Right hindlimb (tissue), 1 donor: ENCODE data around the gene CDC42BPG.
"Not testable (repeated sequence)": the region's sequence is repeated elsewhere in the genome, so short reads cannot be mapped to it uniquely, and the experiment has no call there.

ENCODE experiments used
- DNase-seq: peaks from one replicate; pipeline ENCODE4 v3.0.0-alpha.2; 2018

CDC42BPG gene

DNA sequence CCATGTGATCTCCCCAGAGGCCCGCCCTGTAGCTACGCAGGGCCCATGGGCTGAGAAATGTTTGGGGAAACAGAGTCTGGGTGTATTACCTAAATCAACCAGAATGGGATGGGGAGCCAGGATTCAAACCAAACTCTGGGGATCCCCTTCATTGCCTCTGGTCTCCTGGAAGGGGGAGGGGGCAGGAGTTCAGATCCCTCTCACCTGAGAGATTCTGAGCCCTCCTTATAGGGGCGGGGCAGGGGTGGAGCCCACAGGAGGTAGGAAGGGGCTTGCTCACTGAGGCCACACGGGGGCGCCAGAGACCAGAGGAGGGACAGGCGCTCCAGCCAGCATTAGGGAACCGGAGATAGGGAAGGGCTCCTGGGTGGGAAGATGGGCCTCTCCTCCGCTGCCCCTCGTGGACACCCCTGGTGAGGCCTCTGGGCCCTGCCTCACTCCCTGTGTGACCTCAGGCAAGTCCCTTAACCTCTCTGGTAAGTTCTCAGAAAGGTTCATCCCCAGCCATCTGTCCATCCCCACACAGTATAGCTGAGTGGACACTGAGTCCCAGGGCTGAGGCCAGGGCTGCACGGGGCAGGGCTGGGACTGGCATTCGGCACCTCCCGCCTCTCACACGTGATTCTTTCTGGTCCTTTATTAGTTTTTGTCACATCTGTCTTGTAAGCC, 2.7 kb upstream of the CDC42BPG start:
- peak; percentile 94 for DNase-seq

DNA sequence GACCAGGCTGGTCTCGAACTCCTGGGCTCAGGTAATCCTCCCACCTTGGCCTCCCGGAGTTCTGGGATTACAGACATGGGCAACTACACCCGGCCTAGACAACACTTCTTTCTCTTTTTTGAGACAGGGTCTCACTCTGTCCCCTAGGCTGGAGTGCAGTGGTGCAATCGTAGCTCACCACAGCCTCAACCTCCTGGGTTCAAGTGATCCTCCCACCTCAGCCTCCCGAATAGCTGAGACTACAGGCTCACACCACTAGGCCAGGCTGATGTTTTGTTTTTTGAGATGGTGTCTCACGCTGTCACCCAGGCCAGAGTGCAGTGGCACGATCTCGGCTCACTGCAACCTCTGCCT, 1.3 kb upstream of the CDC42BPG start:
- DNase-seq, result not testable (repeated sequence)

DNA sequence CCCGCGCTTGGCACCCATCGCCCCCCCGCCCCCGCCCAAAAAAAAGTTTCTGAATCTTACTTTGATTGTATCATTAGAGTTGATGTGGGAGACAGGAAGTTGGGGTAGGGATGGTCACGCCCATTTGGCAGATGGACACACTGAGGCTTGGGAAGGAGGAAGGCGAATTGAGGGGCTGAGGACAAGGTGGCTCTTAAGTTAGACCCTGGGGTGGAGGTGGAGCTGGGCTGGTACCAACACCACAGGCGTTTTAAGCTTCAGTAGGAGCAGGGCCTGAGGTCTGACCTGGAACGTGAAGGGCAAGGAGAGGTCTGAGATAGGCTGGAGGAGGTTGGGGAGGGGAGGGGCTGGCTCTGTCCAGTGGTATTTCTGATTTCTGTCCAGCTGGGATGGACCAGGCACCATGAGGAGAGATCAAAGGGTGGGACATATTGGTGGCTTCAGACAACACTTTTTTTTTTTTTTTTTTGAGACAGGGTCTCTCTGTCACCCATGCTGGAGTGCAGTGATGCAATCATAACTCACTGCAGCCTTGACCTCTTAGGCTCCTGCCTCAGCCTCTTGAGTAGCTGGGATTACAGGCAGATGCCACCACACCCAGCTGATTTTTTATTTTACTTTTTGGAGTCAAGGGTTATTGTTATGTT, 799 bp upstream of the CDC42BPG start:
- DNase-seq, result no peak

DNA sequence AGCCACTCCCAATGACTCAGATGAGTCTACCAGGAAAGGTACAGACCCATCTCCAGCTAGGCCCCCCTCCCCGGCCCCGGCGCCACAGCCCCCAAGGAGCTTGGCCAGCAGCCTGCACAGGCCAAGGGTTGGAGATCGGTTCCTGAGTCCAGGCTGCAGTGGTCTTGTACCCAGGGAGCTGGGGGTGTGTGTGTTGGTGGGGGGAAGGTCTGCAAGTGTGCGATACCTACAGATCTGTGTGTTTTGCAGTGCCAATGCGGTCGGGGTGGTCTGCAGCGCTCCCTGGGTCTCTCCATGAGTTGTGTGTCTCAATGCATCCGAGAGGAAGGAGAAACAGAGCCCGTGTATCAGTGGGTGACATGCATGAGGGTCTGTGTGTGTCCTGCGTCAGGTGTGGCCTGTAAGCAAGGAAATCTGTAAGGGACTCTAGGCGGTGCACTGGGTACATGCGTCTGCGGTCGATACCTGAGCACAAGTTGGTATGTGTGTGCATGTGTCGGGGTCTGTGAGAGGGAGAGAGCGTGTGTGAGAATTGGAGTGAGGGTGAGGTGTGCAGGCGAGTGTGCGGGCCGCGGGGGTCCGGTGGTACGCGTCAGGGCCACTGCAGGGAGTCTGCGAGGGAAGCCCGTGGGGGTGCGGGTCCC, 645 bp downstream of the CDC42BPG start:
- no peak for DNase-seq

DNA sequence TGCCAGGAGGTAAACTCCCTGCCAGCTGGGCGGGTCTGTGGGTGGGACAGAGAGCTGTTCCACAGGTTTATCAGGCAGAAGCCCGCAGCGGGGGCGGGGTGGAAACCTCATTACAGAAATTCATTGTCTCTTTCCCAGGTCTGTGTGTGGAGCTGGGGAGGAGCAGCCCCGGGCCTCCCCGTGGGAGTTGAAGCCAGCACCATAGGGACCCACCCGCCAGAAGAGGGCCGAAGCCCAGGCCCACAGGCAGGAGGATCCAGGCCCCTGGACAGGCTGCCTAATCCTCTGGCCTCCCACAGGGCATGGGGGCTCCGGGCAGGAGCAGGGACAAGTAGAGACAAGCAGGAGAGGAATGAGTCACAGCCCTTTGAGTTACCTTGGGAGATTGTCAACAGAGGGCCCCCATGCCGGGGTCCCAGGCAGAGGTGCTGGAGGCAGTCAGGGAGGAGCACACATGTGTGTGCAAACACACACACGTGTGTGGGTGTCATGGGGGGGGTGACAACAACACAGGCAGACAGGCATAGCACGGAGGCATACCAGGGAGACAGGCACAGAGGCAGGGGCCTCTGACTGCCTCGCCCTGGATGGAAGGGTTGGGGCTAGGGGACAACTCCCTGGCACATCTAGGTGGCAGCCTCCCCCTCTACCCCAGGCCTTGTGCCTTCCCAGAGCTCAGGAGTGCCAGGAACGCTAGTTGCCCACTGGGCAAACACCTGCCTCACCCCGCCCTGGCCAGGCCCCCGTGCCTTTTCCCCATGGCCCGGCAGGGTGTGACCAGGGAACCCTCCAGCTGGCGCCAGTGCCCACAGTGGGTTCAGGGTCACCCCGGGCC, 1.4 kb downstream of the CDC42BPG start:
- no peak for DNase-seq

DNA sequence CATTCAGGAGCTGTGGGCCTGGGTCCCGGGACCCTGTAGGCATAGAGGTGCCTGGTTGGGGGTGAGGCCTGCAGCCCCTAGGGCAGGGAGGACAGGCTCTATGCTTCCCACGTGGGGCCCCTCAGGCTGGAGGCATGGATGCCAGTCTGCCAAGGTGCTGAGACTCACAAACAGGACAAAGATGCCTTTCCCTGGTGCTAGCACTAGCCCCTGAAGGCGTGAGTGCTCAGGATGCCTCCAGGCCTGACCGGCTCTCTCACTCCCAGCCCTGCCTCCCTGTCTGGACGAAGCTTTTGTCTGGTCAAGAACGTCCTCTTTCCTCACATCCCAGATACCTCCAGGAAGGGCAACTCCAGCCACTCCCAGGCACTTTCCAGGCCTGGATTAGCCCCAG, 2.1 kb downstream of the CDC42BPG start:
- DNase-seq, result no peak

DNA sequence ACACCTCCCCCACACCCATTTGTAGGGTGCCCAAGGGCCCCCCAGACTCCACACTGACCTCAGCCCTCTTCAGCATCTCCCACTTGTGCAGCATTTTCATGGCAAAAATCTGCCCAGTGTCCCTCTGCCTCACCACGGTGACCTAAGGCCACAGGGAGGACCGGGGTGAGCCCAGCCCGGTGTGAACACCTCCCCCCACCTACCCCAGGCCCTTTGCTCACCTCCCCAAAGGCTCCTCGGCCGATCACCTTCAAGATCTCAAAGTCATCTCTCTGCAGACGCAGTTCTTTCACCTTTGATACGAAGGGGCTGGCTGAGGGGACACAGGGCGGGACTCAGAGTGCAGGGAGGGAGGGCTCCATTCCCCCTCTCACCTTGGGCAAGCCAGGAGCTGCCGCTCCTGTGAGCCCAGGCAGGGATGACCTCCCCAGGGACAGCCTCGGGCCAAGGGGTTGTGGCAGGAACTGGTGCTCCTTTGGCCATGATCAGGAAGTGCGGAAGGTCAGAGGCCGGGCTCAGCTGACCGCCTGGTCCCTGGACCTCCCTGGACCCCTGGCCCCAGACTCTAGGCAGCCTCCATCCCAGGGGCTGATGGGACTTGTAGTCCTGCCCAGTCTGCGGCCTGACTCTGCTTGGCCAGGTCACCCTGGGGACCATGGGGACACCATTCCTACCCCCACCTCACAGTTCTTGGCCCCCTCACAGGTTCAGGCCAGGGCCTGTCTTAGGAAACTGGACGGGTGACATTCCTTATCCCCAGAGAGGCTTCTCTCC, 2.7 kb downstream of the CDC42BPG start:
- no peak for DNase-seq

DNA sequence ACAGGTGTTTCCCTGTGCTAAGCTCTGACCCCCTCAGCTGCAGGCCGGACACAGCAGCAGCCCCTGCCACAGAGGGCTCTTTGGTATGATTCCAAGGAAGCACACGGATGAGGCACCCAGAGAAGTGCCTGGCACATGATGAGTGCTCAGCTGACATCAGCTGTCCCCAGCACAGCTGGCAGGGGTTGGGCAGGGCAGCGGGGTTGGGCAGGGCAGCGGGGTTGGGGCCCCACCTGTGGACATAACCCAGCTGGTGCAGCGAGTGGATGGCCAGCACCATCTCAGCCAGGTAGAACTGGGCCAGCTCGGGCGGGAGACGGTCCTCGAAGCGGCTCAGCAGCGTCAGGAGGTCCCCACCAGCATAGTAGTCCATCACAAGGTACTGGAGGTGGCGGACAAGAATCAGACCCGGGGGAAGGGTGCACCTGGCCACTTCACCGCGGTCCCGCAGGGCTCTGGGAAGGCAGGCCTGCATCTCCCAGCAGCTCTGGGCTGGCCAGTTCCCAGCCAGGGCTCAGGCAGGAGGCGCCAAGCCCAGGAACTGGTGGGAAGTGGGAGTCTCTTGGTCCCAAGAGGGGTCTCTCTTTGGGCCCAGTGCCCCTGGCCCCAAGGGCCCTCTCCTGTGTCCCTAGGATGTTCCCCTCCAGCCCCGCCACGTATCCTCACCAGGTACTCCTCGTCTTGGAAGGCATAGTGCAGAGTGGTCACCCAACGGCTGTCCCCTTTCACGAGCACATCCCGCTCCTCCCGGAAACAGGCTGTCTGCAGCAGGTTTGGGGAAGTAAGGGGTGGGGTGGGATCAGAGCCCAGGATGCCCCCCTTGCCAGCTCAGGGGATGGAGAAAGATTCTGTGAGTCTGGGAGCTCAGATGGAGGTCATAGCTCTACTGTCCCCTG, 4.3 kb downstream of the CDC42BPG start:
- DNase-seq, result no peak

DNA sequence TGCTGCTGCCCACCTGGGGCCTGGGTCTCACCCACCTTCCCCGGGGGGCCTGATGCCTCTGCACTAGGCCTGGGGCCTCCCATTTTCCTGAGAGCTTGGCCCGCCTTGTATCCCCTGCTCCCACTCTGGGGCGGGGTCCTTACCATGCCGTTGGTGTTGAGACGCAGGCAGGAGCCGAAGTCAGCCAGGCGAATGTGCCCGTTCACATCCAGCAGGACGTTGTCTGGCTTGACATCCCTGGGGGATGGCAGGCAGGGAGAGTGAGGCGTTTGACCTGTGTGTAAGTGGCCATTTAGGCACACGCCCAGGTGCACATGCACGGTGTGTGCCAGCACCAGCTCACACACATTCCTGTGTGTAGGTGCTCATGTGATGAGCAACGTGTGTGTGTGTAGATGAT, 5.1 kb downstream of the CDC42BPG start:
- no peak for DNase-seq

DNA sequence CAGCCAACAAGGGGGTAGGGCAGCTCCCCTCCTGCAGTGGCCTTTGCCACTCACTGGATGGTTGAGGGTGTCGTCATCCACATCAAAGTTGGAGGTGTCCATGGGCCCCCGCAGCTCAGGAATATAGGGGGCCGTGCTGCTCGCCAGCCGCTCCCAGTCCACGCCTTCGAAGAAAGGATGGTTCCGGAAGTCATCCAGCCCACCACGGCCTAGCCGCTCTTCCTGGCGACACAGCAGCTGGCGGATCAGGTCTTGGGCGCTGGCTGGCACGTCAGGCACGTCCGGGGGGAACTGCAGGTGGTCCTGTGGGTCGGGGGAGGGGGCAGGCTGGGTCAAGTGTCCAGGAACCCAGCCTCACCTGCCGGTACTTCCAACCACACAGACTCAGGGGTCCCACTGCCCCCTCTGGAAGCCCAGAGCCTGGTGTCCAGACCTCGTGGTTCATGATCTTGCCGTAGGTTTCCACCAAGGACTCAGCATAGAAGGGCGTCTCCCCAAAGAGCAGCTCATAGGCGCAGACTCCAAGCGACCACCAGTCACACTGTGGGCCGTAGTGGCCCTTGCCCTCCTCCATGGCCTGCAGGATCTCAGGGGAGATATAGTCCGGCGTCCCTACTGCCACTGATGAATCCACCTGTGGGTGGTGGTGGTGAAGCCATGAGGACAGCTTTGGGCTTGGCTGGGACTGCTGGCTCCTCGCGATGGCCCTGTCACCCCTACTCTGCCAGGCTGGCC, 5.7 kb downstream of the CDC42BPG start:
- DNase-seq, result no peak

DNA sequence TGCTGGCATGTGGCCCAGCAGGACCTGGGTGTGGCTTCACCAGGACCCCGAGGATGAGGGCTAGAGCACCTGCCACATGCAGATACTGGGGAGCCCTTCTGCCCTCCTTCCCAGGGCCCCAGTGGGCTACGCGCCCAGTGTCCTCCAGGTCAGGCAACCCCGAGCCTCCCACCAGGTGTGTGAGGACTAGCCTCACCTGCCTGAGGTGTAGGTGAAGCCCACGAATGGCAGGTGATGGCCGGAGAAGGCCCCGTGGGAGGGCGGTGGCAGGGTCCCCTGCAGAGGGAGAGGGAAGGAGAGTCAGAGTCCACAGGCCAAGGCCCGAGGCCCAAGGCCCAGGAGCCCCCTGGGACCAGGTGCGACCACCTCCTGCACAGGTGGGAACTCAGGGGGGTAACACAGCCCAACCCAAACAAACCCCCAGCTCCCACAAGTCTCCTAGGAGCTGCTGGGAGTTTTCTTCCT, 6.5 kb downstream of the CDC42BPG start:
- no peak for DNase-seq

DNA sequence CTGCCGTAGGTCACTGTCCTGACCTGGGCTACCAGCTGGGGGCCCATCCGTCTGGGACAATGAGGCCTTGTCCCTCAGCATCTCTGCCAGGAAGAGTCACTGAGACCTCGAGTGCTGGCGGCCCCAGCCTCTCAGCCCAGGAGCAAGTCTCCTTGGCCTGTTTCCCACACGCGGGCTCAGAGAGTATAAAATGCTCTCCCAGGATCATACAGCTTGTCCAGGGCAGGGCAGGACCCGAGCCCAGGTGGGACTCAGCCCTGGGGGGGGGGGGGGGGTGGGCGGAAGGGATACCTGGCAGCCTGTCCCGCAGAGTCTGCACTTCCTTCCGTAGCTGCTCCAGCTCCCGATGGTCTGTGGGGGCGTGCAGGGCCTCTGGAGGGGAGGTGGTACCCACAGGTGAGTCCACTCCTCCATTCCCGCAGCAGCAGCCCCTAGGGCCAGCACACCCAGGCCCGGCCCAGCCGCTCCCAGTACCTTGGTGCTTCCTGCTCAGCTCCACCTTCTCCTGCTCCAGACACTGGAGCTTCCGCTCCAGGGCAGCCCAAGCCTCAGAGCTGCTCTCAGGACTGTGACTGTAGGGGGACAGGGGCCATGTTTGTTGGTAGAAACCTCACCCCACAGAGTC, 7.9 kb downstream of the CDC42BPG start:
- no peak for DNase-seq

DNA sequence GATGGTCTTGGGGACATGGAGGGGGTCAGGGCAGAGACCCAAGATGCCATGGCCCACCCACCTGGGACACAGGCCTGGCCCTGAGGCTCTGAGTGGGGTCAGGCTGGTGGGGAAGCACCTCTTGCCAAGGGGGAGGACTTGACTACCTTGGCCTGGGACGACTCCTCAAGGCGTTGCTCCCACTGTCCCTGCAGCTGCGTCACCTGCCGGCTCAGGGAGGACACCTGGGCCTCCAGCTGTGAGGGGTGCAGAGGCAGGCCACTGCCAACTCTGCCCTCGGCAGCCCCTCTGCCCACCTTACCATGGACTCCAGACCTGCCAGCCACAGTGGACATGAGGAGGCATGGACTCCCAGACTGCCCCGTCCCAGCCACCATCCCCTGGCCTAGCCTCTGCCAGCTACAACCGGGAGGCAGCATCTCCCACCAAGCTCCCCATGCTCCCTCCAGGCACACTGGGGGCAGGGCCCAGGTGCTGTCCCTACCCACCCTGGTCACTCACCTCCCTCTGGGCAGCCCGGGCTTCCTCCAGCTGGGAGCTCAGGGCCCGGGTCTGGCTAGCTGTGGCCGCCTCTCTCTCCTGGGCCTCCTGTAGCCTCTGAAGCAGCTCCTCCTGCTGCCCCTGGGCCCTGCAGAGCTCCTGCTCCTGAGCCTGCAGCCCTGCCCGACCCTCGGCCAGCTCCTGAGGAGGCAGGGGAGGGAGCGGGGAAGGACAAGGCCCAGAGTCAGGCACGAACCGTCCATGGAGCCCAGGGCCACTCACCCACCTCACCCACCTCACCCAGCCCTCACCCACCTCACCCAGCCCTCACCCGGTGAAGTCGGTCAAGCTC, 8.6 kb downstream of the CDC42BPG start:
- DNase-seq, result no peak

DNA sequence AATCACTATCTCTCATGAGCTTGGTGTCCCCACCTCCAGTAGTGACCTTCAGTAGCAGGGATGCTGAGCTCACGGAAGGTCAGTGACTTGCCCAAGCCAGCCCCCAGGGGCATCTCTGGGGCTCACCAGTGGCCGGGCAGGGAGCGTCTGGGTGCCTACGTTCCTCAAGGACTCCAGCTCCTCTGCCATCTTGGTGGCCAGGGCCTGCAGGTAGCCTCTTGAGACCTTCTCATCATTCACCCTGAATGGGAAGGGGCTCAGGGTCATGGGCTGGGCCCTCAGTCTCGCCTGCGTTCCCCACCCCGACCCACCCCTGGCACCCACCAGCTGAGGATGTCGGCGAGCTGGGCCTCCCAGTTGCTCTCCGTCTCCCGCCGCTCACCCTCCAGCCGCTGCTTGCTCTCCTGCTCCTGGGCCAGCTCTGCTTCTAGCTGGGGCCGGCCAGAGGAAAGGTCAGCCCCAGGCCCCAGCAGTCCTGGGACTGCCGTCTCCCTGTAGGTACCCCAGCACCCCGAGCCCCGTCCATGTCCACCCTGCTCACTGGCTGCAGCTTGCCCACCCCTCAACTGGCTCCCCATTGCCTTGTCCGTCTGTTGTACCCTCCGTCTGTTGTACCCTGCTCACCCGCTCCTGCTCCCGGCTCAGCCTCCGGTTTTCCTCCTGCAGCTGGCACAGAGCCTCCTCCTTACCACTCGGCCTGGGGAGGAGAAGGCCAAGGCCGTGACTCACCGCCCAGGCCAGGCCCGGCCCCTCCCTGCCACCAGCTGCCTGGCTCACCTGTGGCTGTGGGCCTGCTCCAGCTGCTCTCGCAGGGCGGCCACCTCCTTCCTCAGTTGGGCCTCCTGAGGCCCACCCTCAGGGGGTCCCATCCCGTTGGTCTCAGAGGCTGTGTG, 9.5 kb downstream of the CDC42BPG start:
- no peak for DNase-seq

DNA sequence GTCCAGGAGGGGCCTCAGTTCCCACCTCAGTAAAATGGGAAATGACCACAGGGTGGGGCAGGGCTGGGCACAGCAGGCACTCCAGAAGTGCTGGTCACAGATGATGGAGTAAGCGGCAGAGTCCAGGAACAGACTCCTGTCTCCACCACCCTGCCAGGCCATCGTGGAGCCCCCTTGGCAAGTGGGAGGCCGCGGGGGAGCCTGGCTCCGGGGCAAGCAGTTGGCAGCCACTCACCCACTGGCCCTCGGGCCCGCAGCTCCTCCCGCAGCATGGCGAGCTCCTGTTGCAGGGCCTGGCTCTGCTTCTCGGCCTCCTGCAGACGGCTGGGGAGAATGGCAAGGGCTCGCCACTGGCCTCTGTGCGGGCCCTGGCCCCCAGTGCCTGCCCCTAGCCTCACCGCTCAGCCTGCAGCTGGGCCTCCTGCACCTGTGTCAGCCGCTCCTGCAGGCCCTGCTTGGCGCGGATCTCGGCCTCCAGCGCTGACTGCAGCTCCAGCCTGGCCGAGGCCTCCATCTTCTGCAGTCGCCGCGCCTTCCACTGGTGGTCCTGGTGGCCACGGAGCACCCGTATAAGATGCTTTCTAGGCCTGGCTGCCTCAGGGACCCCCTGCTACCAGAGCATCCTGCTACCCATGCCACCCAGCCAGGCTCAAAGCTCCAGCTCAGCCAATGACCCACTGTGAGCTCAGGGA, 10.3 kb downstream of the CDC42BPG start:
- DNase-seq, result no peak

DNA sequence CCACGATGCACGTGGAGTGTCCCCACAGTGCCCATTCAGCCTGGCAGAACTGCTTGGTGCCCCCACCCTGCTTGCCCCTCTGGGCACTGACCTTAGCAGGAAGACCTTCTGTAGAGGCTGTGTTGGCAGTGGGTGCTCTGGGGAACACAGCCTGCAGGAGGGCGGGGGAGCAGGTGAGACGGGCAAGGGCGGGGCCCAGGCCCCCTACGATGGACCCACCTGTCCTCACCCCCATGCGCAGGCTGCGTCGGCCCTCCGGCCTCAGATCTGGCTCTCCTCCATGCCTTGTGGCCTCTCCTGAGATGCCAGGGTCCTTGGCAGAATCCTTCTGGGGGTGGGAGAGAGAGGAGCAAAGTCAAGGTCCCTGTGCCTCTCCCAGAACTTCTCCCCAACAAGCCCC, 10.9 kb downstream of the CDC42BPG start:
- DNase-seq, result no peak

DNA sequence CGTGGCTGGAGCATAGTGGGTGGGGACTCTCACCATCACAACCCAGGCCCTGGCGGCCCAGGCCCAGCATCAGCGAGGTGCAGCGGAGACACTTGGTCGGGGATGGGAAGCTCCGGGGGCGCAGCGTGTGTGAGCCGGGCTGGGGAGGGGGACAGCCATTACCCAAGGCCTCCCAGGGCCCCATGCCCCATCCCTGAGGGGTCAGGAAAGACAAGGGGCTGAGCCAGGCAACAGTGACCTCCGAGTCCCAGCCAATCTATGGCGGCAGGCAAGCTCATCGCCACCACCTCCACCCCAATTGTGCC, 11.3 kb downstream of the CDC42BPG start:
- DNase-seq, result no peak
